H9 (cell line): ENCODE data around the gene ACACB. TPM values are rescaled to one million over a fixed set of nuclear protein-coding genes. Genes with fewer than 3 reads are reported as not detected.

ENCODE experiments used
- DNase-seq: peaks from one replicate; pipeline ENCODE4 v3.0.0-alpha.2; 2017
- H2AFZ ChIP-seq: one replicate; pipeline ENCODE4 v1.6.1; 2013; ENCODE audit warnings: mild to moderate bottlenecking, low read length, control low read depth, moderate library complexity
- H2AK5ac ChIP-seq: 2 replicates; pipeline ENCODE4 v1.6.1; 2013; ENCODE audit warnings: low read length, control low read depth, mixed read lengths; ENCODE audit not compliant: insufficient read length
- H2BK120ac ChIP-seq: one replicate; pipeline ENCODE4 v1.6.1; 2013; ENCODE audit warnings: low read depth, mild to moderate bottlenecking, low read length, control low read depth, inconsistent platforms; ENCODE audit not compliant: poor library complexity, severe bottlenecking
- H2BK12ac ChIP-seq: 2 replicates; pipeline ENCODE4 v1.6.1; 2013; ENCODE audit warnings: low read length, control low read depth, mixed read lengths, low read depth; ENCODE audit not compliant: insufficient read length
- H2BK15ac ChIP-seq: 2 replicates; pipeline ENCODE4 v1.6.1; 2013; ENCODE audit warnings: low read depth, low read length, control low read depth
- H2BK20ac ChIP-seq: one replicate; pipeline ENCODE4 v1.6.1; 2013; ENCODE audit warnings: low read depth, mild to moderate bottlenecking, low read length, control low read depth, inconsistent platforms; ENCODE audit not compliant: poor library complexity, severe bottlenecking
- H2BK5ac ChIP-seq: 2 replicates; pipeline ENCODE4 v1.6.1; 2013; ENCODE audit warnings: low read length, control low read depth, mixed read lengths; ENCODE audit not compliant: insufficient read length
- H3K14ac ChIP-seq: 2 replicates; pipeline ENCODE4 v1.6.1; 2013; ENCODE audit warnings: low read length, control low read depth; ENCODE audit not compliant: insufficient read depth
- H3K18ac ChIP-seq: 2 replicates; pipeline ENCODE4 v1.6.1; 2013; ENCODE audit warnings: low read depth, mild to moderate bottlenecking, mixed read lengths, low read length, control low read depth; ENCODE audit not compliant: insufficient read length
- H3K23ac ChIP-seq: 2 replicates; pipeline ENCODE4 v1.6.1; 2013; ENCODE audit warnings: low read length, control low read depth, mixed read lengths, low read depth; ENCODE audit not compliant: insufficient read length
- H3K23me2 ChIP-seq: 2 replicates; pipeline ENCODE4 v1.6.1; 2013; ENCODE audit warnings: low read depth, mild to moderate bottlenecking, mixed read lengths, low read length, control low read depth; ENCODE audit not compliant: insufficient read length, poor library complexity, severe bottlenecking
- H3K27ac ChIP-seq: 2 replicates; pipeline ENCODE4 v1.5.1; 2013; ENCODE audit warnings: low read length, control low read depth, mixed read lengths, low read depth; ENCODE audit not compliant: insufficient read length
- H3K27me3 ChIP-seq: 2 replicates; pipeline ENCODE4 v1.6.1; 2013; ENCODE audit warnings: low read length, control low read depth, inconsistent platforms; ENCODE audit not compliant: insufficient read depth
- H3K4ac ChIP-seq: 2 replicates; pipeline ENCODE4 v1.6.1; 2013; ENCODE audit warnings: low read depth, mild to moderate bottlenecking, control low read depth, inconsistent platforms, low read length, moderate library complexity
- H3K4me1 ChIP-seq: 2 replicates; pipeline ENCODE4 v1.6.1; 2013; ENCODE audit warnings: low read length, control low read depth, inconsistent platforms; ENCODE audit not compliant: insufficient read depth
- H3K4me2 ChIP-seq: 2 replicates; pipeline ENCODE4 v1.6.1; 2013; ENCODE audit warnings: low read length, control low read depth, mixed read lengths; ENCODE audit not compliant: insufficient read length, insufficient read depth
- H3K56ac ChIP-seq: 2 replicates; pipeline ENCODE4 v1.6.1; 2013; ENCODE audit warnings: low read depth, mild to moderate bottlenecking, mixed read lengths, low read length, control low read depth; ENCODE audit not compliant: insufficient read length
- H3K79me1 ChIP-seq: 2 replicates; pipeline ENCODE4 v1.6.1; 2013; ENCODE audit warnings: low read depth, mild to moderate bottlenecking, moderate library complexity, low read length, control low read depth, inconsistent platforms; ENCODE audit not compliant: insufficient read depth, poor library complexity, severe bottlenecking
- H3K79me2 ChIP-seq: 2 replicates; pipeline ENCODE4 v1.6.1; 2013; ENCODE audit warnings: low read length, control low read depth, inconsistent platforms; ENCODE audit not compliant: insufficient read depth
- H3K9ac ChIP-seq: 2 replicates; pipeline ENCODE4 v1.6.1; 2013; ENCODE audit warnings: low read length, control low read depth, mixed read lengths; ENCODE audit not compliant: insufficient read length; ENCODE audit errors: extremely low read depth
- H3K9me3 ChIP-seq: one replicate; pipeline ENCODE4 v1.6.1; 2013; ENCODE audit warnings: low read depth, low read length, inconsistent platforms; ENCODE audit not compliant: control insufficient read depth
- H3T11ph ChIP-seq: one replicate; pipeline ENCODE4 v1.6.1; 2013; ENCODE audit warnings: mild to moderate bottlenecking, low read length, control low read depth, inconsistent platforms
- H4K20me1 ChIP-seq: one replicate; pipeline ENCODE4 v1.6.1; 2013; ENCODE audit not compliant: control insufficient read depth, insufficient read length, insufficient read depth
- H4K5ac ChIP-seq: 2 replicates; pipeline ENCODE4 v1.6.1; 2013; ENCODE audit warnings: low read depth, mild to moderate bottlenecking, mixed read lengths, low read length, control low read depth; ENCODE audit not compliant: insufficient read length
- H4K8ac ChIP-seq: replicated peaks from 2 replicates; pipeline ENCODE4 v1.6.1; 2013; ENCODE audit warnings: low read length, control low read depth, mixed read lengths, low read depth; ENCODE audit not compliant: insufficient read length
- H4K91ac ChIP-seq: 2 replicates; pipeline ENCODE4 v1.6.1; 2013; ENCODE audit warnings: low read depth, mild to moderate bottlenecking, moderate library complexity, mixed read lengths, low read length, control low read depth; ENCODE audit not compliant: insufficient read length
- H3K27ac Mint-ChIP-seq, 3 experiments: 2 replicates in 2 of 3; 3 replicates in 1 of 3; pipeline ENCODE4 v1.8.0; 2020 to 2021; ENCODE audit warnings: mixed read lengths in 3 of 3, mild to moderate bottlenecking in 1 of 3, moderate library complexity in 1 of 3
- H3K27me3 Mint-ChIP-seq: 2 replicates; pipeline ENCODE4 v1.8.0; 2021; ENCODE audit warnings: low read depth, mild to moderate bottlenecking, moderate library complexity, mixed read lengths
- H3K36me3 Mint-ChIP-seq, 3 experiments: 2 replicates in 2 of 3; 3 replicates in 1 of 3; pipeline ENCODE4 v1.8.0; 2020 to 2021; ENCODE audit warnings: low read depth in 3 of 3, mixed read lengths in 3 of 3; ENCODE audit not compliant: insufficient read depth in 1 of 3
- H3K4me1 Mint-ChIP-seq, 2 experiments: 2 replicates each; pipeline ENCODE4 v1.8.0; 2020; ENCODE audit warnings: mixed read lengths in 2 of 2
- H3K4me3 Mint-ChIP-seq, 2 experiments: 2 replicates in 1 of 2; 3 replicates in 1 of 2; pipeline ENCODE4 v1.8.0; 2020 to 2021; ENCODE audit warnings: mild to moderate bottlenecking in 2 of 2, mixed read lengths in 2 of 2, moderate library complexity in 1 of 2
- H3K9me3 Mint-ChIP-seq, 2 experiments: 2 replicates in 1 of 2; 3 replicates in 1 of 2; pipeline ENCODE4 v1.8.0; 2020; ENCODE audit warnings: mild to moderate bottlenecking in 2 of 2, mixed read lengths in 2 of 2, moderate library complexity in 1 of 2
- CTCF ChIP-seq: fragments of 200-600 bp; sonication (generic); conservative IDR thresholded peaks from 3 replicates; pipeline ENCODE4 v1.8.0; 2021; ENCODE audit warnings: antibody characterized with exemption, mild to moderate bottlenecking
- WGBS: extraction: QIAGEN DNeasy Blood & Tissue Kit; methylation state at CpG from one replicate; pipeline ENCODE4 v1.1.7; 2013; ENCODE audit warnings: missing lambda C conversion rate, low lambda C conversion rate, mixed read lengths; ENCODE audit not compliant: insufficient read length; ENCODE audit errors: extremely low coverage; 5-methylcytosine and 5-hydroxymethylcytosine counted together
- total RNA-seq: library from RNA; stranded (reverse); gene quantifications from 2 replicates; pipeline ENCODE4 v1.2.1, GENCODE V29; 2021

ACACB gene
- total RNA-seq, 1 experiment from 2014 or later, result 14.2 TPM

GRCh38 chr12:109130297-109131153, 14.1 kb downstream of the ACACB start:
- Histone ChIP-seq H4K20me1 (no peaks in the 10 kb centered on the region), H2BK120ac (no peak overlapping the region), H4K8ac (no peak overlapping the region), H3K9ac (no peak overlapping the region), H3K79me2 (no peaks in the 10 kb centered on the region), H3K4me1 (peaks cover 6% of the 10 kb centered on the region), H3K27ac (no peak overlapping the region), H3K23me2 (no peaks in the 10 kb centered on the region), H3K23ac (no peak overlapping the region), H3K4me2 (no peak overlapping the region), H2BK15ac (no peak overlapping the region), H2BK12ac (no peak overlapping the region), H2AFZ (no peak overlapping the region), H3K79me1 (no peaks in the 10 kb centered on the region), H2BK5ac (no peak overlapping the region), H3K18ac (no peak overlapping the region), H3K14ac (no peak overlapping the region), H3T11ph (no peak overlapping the region), H4K5ac (no peak overlapping the region), H3K27me3 (no peaks in the 10 kb centered on the region), H4K91ac (no peak overlapping the region), H3K4ac (no peak overlapping the region), H2BK20ac (no peak overlapping the region), H2AK5ac (no peak overlapping the region), H3K56ac (no peak overlapping the region), H3K9me3 (no peaks in the 10 kb centered on the region)
- H3K27me3 Mint-ChIP-seq, result no peaks in the 10 kb centered on the region; the same call in 1 of the 2 replicates
- no peak overlapping the region; a peak in 2 of 7 replicates for H3K27ac Mint-ChIP-seq
- WGBS, result no CpG with 5 or more reads among the region's 15 CpGs
- TF ChIP-seq CTCF, result no peak
- no peak overlapping the region for H3K4me3 Mint-ChIP-seq
- peaks cover 0 to 1% (median 0%) of the 10 kb centered on the region in 3 experiments; a peak in 1 of 7 replicates for H3K36me3 Mint-ChIP-seq
- peaks cover 1 to 2% of the 10 kb centered on the region in 2 experiments; a peak in 4 of 5 replicates for H3K9me3 Mint-ChIP-seq
- DNase-seq, result no peak
- H3K4me1 Mint-ChIP-seq, result peaks cover 5 to 13% of the 10 kb centered on the region in 2 experiments
